ENCODE data around the gene CARD10. TPM values are rescaled to one million over a fixed set of nuclear protein-coding genes. Genes with fewer than 3 reads are reported as not detected.

CARD10 gene
- polyA plus RNA-seq, 1 donor: 36.0 TPM

DNA sequence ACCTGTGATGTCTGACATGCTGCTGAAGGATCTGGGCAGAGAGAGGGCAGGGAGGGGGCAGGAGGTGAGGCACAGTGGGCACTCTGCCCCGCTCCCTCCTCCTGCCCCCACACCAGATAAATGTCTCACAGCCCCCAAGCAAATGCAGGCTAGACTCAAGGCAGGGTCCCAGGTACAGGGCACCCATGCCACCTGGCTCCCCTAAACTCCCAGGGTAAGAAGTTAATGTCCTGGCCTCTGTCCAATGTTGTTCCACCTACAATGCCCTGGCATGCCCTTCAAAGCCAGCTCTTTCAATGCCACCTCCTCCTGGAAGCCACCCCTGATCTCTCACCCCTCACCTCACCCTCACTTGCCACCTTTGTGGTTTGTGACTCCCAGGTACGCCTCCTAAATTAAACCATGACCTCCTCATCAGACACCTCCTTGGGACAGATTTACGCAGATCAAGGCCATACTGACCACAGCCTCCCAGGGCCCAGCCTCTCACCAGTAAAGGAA lies 16.0 kb downstream of the CARD10 start:
- peak overlapping the region; percentile 91 for H3K27ac ChIP-seq (ENCODE audit: low read length)
- H3K36me3 ChIP-seq (ENCODE audit: control insufficient read depth, insufficient read depth, low read length): peaks cover 58% of the 10 kb centered on the region
- no peaks in the 10 kb centered on the region for H3K9me3 ChIP-seq (ENCODE audit: control insufficient read depth, low read depth, low read length)
- no peak for DNase-seq
- no peak overlapping the region for H3K4me3 ChIP-seq (ENCODE audit: low read length)
- H3K4me1 ChIP-seq (ENCODE audit: control insufficient read depth, insufficient read depth, low read length): peaks cover 65% of the 10 kb centered on the region
- H3K27me3 ChIP-seq (ENCODE audit: control insufficient read depth, insufficient read depth, low read length): no peaks in the 10 kb centered on the region
- WGBS (ENCODE audit: insufficient coverage, low lambda C conversion rate): no CpG with 5 or more reads among the region's 3 CpGs

DNA sequence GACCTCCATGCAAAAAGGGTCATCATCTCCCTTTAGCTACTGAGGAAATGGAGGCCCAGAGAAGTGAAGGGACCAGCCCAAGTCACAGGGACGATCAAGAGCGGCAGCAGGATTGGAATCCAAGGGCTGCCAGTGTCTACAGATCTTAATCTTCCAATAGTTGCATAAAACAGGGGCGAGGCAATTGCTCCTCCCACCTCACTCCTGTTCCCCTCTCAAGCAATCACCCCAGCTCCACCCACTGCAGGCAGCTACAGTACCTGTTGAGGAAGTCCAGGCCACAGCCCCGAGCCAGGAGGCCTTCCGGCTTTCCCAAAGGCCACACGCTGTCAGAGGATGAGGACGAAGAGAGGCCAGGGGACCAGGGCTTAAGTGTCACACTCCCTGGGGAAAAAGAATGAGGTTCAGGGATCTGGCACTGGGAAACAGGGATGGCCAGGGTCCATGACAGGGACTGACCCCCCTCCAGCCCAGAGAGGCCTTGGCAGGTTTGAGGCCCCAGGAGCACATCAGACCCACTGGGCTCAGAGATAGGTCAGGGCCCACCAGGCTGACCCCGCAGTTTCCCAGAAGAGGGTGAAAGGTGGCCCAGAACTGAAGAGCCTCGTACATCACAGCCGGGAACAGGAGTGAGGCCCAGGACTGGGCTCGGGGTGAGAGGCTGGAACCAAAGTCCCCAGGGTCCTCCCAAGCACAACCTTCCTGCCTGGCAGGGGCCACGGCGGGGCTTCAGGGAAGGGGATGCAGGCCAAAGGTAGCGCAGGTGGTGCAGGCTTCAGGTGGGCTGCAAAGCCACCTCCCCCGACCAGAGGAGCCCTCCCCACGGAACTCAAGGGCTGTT lies 16.7 kb downstream of the CARD10 start:
- peak; percentile 96 to 98 for DNase-seq
- H3K4me3 ChIP-seq (ENCODE audit: low read length): no peak overlapping the region
- no peaks in the 10 kb centered on the region for H3K9me3 ChIP-seq (ENCODE audit: control insufficient read depth, low read depth, low read length)
- peaks cover 56% of the 10 kb centered on the region for H3K36me3 ChIP-seq (ENCODE audit: control insufficient read depth, insufficient read depth, low read length)
- H3K4me1 ChIP-seq (ENCODE audit: control insufficient read depth, insufficient read depth, low read length): peaks cover 63% of the 10 kb centered on the region
- peak overlapping the region; percentile 91 for H3K27ac ChIP-seq (ENCODE audit: low read length)
- no peaks in the 10 kb centered on the region for H3K27me3 ChIP-seq (ENCODE audit: control insufficient read depth, insufficient read depth, low read length)
- WGBS (ENCODE audit: insufficient coverage, low lambda C conversion rate): no CpG with 5 or more reads among the region's 16 CpGs

DNA sequence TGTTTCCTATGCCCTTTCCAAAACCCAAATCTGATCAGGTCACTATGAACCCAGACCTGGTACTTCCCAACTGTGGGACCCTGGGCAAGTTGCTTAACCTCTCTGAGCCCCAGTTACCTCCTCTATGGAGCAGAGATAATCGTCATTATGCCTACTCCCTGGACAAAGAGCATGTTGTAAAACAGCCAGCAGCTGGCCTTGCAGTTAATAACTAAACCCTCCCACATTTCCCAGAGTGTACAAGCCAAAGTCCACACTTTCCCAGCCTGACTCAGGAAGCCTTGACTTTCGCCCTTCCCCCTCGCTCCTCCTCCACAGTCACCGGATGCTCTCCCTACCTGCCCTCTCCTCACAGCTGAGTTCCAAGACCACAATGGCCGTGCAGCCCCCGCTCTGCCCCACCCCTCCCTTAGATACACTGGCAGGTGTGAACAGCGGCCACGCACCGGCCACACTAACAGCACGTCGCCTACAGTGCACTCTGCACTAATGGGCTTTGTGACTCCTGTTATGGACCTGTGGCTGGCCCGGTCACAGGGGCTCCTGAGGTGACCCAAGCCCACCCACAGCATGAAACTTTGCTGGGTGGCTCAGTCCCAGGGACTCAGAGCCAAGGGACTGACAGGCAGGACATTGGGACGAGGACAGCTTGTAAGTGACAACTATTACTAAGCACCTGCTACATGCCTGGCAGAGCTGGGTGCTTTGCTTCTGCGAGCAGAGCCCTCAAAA lies 17.4 kb downstream of the CARD10 start:
- H3K4me3 ChIP-seq (ENCODE audit: low read length): no peak overlapping the region
- peaks cover 52% of the 10 kb centered on the region for H3K36me3 ChIP-seq (ENCODE audit: control insufficient read depth, insufficient read depth, low read length)
- peaks cover 63% of the 10 kb centered on the region for H3K4me1 ChIP-seq (ENCODE audit: control insufficient read depth, insufficient read depth, low read length)
- peak; percentile 98 to 100 for DNase-seq
- no peaks in the 10 kb centered on the region for H3K9me3 ChIP-seq (ENCODE audit: control insufficient read depth, low read depth, low read length)
- no peaks in the 10 kb centered on the region for H3K27me3 ChIP-seq (ENCODE audit: control insufficient read depth, insufficient read depth, low read length)
- WGBS (ENCODE audit: insufficient coverage, low lambda C conversion rate): no CpG with 5 or more reads among the region's 14 CpGs
- peak overlapping the region; percentile 91 for H3K27ac ChIP-seq (ENCODE audit: low read length)

DNA sequence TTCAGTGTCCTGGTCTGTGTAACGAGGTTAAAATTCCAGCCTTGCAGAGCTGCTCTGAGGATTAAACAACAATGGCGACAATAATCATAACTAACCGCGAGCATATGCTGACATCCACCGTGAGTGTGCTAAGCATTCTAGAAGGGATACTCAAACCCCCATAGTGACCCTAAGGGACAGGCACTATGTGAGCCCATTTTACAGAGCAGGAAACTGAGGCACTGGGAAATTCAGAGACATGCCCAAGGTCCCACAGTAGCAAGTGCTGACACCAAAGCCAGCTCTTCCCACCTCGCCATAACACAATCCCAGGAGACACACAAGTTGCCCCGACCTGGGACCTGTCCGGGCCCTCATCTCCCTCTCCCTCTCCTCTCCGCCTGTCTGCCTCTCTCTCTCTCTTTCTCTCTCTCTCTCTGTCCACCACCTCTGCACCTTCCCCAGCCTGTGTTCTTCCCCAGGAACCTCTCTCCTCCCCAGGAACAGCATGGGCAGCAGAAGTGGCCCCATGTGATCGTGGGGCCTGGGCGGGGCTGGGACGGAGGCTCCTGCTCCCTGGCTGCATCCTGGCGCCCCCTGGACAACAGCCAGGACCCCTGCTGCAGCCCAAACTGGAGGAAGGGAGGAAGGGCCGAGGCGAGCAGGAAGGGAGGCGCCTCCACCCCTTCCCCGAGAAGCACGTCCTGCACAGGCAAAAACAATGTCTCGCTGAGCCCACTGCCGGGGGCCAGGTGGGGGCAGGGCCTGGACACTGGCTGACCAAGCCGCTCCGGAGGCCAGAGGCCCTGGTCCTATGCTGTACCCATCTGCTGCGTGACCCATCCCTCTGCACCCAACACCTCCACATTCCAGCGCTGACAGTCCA lies 18.2 kb downstream of the CARD10 start:
- 71% methylated on average over 3 of the region's 24 CpGs for WGBS (ENCODE audit: insufficient coverage, low lambda C conversion rate)
- H3K27me3 ChIP-seq (ENCODE audit: control insufficient read depth, insufficient read depth, low read length): no peaks in the 10 kb centered on the region
- DNase-seq: peak in 1 of 2 donors; percentile 67
- no peak overlapping the region for H3K4me3 ChIP-seq (ENCODE audit: low read length)
- peak overlapping the region; percentile 86 for H3K27ac ChIP-seq (ENCODE audit: low read length)
- no peaks in the 10 kb centered on the region for H3K9me3 ChIP-seq (ENCODE audit: control insufficient read depth, low read depth, low read length)
- peaks cover 51% of the 10 kb centered on the region for H3K36me3 ChIP-seq (ENCODE audit: control insufficient read depth, insufficient read depth, low read length)
- peaks cover 63% of the 10 kb centered on the region for H3K4me1 ChIP-seq (ENCODE audit: control insufficient read depth, insufficient read depth, low read length)

DNA sequence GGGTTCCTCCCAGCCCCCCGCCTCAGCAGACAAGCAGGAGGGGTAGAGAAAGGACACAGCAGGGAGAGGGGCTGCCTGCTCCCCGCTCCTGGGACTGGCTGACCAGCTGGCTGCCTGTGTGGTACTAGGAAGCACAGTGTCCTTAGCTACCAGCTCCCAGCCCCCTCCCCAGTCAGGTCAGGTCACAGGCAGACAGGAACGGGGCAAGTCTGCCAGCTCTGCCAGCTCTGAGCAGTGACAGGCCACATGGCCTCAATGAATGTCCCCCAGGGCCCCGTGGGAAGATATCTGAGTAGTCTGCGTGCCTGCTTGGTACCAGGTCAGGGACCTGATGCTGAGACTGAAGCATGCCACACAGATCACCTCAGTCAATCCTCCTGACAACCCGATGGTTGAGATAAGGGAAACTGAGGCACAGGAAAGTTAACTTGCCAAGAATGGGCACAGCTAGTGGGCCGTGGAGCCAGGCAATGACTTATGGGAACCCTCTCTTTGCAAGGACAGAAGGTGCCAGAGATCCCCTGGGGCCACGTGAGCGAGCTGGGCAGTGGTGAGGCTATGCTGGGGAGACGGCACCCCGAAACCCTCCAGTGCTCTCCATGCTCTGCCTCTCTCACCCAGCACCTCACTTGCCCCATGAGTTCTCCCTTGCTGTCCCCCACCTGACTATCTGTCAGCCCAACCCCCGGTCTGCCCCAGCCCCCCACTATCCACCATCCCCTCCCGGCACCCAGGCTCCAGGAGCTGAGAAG lies 19.2 kb downstream of the CARD10 start:
- no peak overlapping the region for H3K27ac ChIP-seq (ENCODE audit: low read length)
- peaks cover 50% of the 10 kb centered on the region for H3K36me3 ChIP-seq (ENCODE audit: control insufficient read depth, insufficient read depth, low read length)
- no peak overlapping the region for H3K4me3 ChIP-seq (ENCODE audit: low read length)
- DNase-seq: no peak
- H3K4me1 ChIP-seq (ENCODE audit: control insufficient read depth, insufficient read depth, low read length): peaks cover 63% of the 10 kb centered on the region
- 100% methylated on average over 1 of the region's 13 CpGs for WGBS (ENCODE audit: insufficient coverage, low lambda C conversion rate)
- H3K9me3 ChIP-seq (ENCODE audit: control insufficient read depth, low read depth, low read length): no peaks in the 10 kb centered on the region
- no peaks in the 10 kb centered on the region for H3K27me3 ChIP-seq (ENCODE audit: control insufficient read depth, insufficient read depth, low read length)

DNA sequence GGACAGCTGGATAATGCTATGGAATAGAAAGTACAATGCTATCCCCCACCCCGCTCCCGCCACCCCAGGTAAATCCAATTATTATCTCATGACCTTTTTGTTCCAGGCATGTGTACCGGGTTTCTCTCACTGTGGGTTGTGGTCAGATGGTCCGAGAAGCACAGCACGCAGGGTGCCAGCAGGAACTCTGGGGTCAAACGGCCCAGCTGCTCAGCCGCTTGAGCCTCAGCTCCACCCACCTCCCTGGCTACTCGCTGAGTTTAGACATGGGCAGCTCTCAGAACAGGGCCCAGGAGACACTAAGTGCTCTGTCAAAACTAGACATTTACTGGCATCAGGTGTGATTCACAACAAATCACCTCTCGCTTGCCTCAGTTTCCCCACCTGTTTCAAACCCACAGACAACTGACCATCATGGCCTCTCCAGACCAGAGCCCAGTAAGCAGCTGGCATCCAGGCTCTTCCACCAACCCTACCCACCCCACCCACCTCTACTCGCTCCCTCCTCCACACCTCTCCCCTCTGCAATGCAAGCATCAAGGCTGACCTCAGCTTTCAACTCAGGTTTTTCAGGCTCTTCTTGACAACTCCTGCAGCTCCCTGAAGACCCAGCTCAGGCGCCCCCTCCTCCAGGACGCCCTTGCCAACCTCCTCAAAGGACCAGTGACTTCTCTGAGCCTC lies 20.0 kb downstream of the CARD10 start:
- peaks cover 48% of the 10 kb centered on the region for H3K36me3 ChIP-seq (ENCODE audit: control insufficient read depth, insufficient read depth, low read length)
- H3K27ac ChIP-seq (ENCODE audit: low read length): no peak overlapping the region
- WGBS (ENCODE audit: insufficient coverage, low lambda C conversion rate): no CpG with 5 or more reads among the region's 12 CpGs
- H3K4me1 ChIP-seq (ENCODE audit: control insufficient read depth, insufficient read depth, low read length): peaks cover 57% of the 10 kb centered on the region
- no peak overlapping the region for H3K4me3 ChIP-seq (ENCODE audit: low read length)
- no peak for DNase-seq
- no peaks in the 10 kb centered on the region for H3K27me3 ChIP-seq (ENCODE audit: control insufficient read depth, insufficient read depth, low read length)
- H3K9me3 ChIP-seq (ENCODE audit: control insufficient read depth, low read depth, low read length): no peaks in the 10 kb centered on the region

DNA sequence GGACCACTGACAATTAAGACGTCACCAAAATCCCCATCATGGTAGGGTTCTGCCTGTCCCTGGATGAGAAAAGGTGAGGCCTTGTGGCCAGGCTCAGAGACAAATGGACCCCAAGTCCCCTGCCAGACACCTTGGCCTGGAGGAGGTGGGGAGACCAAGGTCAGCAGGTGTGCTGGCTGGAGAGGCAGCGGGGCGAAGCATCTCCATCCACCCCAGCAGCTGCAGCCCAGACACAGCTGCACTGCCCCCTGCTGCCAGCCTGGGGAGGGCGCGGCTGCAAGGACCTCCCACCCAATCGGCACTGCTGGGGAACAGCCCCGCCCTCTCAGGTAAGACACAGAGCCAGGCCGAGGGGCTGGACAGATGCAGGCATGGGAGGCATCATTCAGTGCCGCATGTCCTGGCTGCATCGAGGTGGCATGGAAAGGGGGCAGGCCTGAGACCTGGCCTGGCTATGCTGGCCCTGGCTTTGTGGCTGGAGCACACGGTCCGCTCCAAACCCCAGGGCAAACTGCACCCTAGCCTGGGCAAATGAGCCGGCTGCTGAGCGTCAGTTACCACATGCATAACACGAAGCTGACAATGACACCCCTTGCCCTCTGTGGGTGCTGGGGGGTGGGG lies 20.8 kb downstream of the CARD10 start:
- peaks cover 49% of the 10 kb centered on the region for H3K4me1 ChIP-seq (ENCODE audit: control insufficient read depth, insufficient read depth, low read length)
- H3K27ac ChIP-seq (ENCODE audit: low read length): no peak overlapping the region
- no peaks in the 10 kb centered on the region for H3K27me3 ChIP-seq (ENCODE audit: control insufficient read depth, insufficient read depth, low read length)
- H3K4me3 ChIP-seq (ENCODE audit: low read length): no peak overlapping the region
- no peaks in the 10 kb centered on the region for H3K9me3 ChIP-seq (ENCODE audit: control insufficient read depth, low read depth, low read length)
- peak in 1 of 2 donors; percentile 69 for DNase-seq
- peaks cover 48% of the 10 kb centered on the region for H3K36me3 ChIP-seq (ENCODE audit: control insufficient read depth, insufficient read depth, low read length)
- no CpG with 5 or more reads among the region's 15 CpGs for WGBS (ENCODE audit: insufficient coverage, low lambda C conversion rate)

DNA sequence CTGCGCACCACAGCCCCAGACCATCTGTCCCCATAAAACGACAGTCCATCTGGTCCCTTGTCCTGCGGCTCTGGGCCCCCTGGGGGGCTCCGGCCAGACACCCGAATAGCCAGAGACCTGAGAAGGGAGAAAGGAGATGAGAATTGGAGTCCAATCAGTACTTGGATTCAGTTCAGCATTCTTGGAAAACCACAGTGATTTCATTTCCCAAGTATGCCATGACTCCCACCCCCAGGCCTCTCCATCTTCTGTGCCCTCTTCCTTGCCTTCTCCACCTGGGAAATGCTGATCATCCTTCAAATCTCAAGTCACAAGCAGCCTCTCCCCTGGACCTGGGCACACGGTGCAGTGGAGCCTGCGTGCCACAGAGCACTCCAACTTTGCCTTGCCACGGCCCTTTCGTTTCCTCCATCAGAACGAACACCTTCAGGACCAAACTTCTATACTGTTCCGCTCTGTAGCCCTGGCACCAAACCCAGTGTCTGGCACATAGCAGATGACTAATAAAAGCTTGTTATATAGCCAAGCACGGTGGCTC lies 22.1 kb downstream of the CARD10 start:
- no peak overlapping the region for H3K27ac ChIP-seq (ENCODE audit: low read length)
- no peak overlapping the region for H3K4me3 ChIP-seq (ENCODE audit: low read length)
- H3K36me3 ChIP-seq (ENCODE audit: control insufficient read depth, insufficient read depth, low read length): peaks cover 52% of the 10 kb centered on the region
- no peak for DNase-seq
- no CpG with 5 or more reads among the region's 12 CpGs for WGBS (ENCODE audit: insufficient coverage, low lambda C conversion rate)
- H3K4me1 ChIP-seq (ENCODE audit: control insufficient read depth, insufficient read depth, low read length): peaks cover 38% of the 10 kb centered on the region
- no peaks in the 10 kb centered on the region for H3K9me3 ChIP-seq (ENCODE audit: control insufficient read depth, low read depth, low read length)
- H3K27me3 ChIP-seq (ENCODE audit: control insufficient read depth, insufficient read depth, low read length): no peaks in the 10 kb centered on the region

DNA sequence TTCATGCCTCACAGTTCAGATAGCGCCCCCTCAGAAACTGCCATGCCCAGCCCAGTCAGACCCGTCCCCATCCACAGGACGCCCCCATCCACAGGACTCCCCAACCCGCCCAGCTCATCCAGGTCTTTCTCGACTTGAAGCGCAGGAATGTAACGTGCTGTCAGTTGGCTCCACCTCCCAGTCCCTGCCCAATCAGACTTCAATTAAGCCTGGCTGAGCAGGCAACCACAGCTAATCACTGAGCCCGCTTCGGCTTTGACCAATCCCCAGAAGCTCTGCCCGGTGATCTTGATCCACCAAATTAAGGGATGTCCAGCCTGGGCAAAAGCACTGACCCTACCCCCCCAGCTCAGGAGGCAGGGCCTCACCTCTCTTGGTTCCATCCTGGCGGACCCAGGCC lies 22.6 kb downstream of the CARD10 start:
- peaks cover 52% of the 10 kb centered on the region for H3K36me3 ChIP-seq (ENCODE audit: control insufficient read depth, insufficient read depth, low read length)
- no peaks in the 10 kb centered on the region for H3K9me3 ChIP-seq (ENCODE audit: control insufficient read depth, low read depth, low read length)
- H3K4me1 ChIP-seq (ENCODE audit: control insufficient read depth, insufficient read depth, low read length): peaks cover 34% of the 10 kb centered on the region
- DNase-seq: no peak
- no CpG with 5 or more reads among the region's 11 CpGs for WGBS (ENCODE audit: insufficient coverage, low lambda C conversion rate)
- H3K27ac ChIP-seq (ENCODE audit: low read length): no peak overlapping the region
- H3K4me3 ChIP-seq (ENCODE audit: low read length): no peak overlapping the region
- H3K27me3 ChIP-seq (ENCODE audit: control insufficient read depth, insufficient read depth, low read length): no peaks in the 10 kb centered on the region
